ENCODE measurements around the gene ADAMTS19. TPM values are rescaled to one million over a fixed set of nuclear protein-coding genes. Genes with fewer than 3 reads are reported as not detected.
"Not testable (repeated sequence)": the region's sequence is repeated elsewhere in the genome, so short reads cannot be mapped to it uniquely, and the experiment has no call there.

The ADAMTS19 gene
- total and polyA plus RNA-seq, 9 of the 15 experiments (the other 6 are each of a cell fraction or from before 2014, with no cell fraction given) = not detected

DNA sequence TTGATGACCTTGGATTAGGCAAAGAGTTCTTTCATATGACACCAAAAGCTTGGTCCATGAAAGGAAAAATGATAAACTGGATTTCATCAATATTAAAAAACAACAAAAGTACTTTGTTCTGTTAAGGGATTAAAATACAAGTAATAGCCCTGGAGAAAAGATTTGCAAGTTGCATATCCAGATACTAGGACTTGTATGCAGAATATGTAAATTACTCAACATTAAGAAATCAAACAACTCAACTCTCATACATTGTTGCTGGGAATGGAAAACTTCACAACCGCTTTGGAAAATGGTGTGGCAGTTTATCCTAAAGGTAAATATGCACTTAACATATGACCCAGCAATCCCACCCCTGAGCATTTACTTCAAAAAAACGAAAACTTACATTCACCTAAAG, 112.0 kb downstream of the ADAMTS19 start (continued):
- TF ChIP-seq, protein P1, sequence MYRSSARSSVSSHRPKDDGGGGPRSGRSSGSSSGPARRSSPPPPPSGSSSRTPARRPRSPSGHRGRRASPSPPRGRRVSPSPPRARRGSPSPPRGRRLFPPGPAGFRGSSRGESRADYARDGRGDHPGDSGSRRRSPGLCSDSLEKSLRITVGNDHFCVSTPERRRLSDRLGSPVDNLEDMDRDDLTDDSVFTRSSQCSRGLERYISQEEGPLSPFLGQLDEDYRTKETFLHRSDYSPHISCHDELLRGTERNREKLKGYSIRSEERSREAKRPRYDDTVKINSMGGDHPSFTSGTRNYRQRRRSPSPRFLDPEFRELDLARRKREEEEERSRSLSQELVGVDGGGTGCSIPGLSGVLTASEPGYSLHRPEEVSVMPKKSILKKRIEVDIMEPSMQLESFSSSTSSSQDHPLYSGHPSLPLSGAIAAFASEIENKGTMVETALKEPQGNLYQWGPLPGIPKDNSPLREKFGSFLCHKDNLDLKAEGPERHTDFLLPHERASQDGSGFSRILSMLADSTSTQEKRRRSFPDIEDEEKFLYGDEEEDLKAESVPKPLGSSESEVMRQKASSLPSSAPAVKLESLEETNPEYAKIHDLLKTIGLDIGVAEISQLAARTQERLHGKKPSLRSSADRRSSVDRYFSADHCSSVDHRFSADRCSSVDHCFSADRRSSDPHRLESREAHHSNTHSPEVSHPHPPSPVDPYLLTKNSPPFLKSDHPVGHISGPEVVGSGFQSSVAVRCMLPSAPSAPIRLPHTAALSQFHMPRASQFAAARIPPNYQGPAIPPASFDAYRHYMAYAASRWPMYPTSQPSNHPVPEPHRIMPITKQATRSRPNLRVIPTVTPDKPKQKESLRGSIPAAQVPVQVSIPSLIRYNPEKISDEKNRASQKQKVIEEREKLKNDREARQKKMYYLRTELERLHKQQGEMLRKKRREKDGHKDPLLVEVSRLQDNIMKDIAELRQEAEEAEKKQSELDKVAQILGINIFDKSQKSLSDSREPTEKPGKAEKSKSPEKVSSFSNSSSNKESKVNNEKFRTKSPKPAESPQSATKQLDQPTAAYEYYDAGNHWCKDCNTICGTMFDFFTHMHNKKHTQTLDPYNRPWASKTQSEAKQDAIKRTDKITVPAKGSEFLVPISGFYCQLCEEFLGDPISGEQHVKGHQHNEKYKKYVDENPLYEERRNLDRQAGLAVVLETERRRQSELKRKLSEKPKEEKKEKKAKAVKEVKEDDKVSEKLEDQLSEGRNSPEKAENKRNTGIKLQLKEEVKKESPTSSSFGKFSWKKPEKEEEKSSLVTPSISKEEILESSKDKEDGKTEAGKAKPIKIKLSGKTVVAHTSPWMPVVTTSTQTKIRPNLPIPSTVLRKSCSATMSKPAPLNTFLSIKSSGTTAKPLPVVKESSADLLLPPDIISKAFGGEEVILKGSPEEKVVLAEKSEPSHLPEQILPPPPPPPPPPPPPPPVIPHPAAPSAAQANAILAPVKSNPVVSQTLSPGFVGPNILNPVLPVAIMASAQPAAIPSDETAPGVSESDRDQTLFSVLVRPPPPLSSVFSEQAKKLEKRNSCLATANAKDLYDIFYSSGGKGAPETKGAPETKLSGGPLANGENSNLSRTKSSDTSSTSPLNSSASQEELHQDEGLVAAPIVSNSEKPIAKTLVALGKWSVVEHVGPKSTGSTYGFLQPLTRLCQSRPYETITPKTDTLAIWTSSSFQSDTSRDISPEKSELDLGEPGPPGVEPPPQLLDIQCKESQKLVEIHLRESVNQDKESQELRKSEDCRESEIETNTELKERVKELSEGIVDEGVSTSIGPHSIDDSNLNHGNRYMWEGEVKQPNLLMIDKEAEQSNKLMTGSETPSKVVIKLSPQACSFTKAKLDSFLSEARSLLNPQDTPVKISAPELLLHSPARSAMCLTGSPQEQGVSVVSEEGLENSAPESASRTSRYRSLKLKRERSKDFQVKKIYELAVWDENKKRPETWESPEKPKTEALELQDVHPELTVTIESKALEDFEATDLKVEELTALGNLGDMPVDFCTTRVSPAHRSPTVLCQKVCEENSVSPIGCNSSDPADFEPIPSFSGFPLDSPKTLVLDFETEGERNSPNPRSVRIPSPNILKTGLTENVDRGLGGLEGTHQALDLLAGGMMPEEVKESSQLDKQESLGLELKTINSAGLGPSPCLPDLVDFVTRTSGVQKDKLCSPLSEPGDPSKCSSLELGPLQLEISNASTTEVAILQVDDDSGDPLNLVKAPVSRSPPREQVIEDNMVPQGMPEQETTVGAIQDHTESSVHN (IDR thresholded peaks at IDR 0.05; ENCODE audit: borderline replicate concordance in 1 of 2, low read depth in 1 of 2) = no peak
- TF ChIP-seq, protein P2, sequence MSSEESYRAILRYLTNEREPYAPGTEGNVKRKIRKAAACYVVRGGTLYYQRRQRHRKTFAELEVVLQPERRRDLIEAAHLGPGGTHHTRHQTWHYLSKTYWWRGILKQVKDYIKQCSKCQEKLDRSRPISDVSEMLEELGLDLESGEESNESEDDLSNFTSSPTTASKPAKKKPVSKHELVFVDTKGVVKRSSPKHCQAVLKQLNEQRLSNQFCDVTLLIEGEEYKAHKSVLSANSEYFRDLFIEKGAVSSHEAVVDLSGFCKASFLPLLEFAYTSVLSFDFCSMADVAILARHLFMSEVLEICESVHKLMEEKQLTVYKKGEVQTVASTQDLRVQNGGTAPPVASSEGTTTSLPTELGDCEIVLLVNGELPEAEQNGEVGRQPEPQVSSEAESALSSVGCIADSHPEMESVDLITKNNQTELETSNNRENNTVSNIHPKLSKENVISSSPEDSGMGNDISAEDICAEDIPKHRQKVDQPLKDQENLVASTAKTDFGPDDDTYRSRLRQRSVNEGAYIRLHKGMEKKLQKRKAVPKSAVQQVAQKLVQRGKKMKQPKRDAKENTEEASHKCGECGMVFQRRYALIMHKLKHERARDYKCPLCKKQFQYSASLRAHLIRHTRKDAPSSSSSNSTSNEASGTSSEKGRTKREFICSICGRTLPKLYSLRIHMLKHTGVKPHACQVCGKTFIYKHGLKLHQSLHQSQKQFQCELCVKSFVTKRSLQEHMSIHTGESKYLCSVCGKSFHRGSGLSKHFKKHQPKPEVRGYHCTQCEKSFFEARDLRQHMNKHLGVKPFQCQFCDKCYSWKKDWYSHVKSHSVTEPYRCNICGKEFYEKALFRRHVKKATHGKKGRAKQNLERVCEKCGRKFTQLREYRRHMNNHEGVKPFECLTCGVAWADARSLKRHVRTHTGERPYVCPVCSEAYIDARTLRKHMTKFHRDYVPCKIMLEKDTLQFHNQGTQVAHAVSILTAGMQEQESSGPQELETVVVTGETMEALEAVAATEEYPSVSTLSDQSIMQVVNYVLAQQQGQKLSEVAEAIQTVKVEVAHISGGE (CRISPR knock-in tag; IDR thresholded peaks at IDR 0.05) = no peak
- no peak for TF ChIP-seq CHCHD3 (CRISPR knock-in tag; IDR thresholded peaks at IDR 0.05)
- no peak for TF ChIP-seq SMC3 (conservative IDR thresholded peaks at IDR 0.05; ENCODE audit: insufficient read depth, low read depth, low read length)

DNA sequence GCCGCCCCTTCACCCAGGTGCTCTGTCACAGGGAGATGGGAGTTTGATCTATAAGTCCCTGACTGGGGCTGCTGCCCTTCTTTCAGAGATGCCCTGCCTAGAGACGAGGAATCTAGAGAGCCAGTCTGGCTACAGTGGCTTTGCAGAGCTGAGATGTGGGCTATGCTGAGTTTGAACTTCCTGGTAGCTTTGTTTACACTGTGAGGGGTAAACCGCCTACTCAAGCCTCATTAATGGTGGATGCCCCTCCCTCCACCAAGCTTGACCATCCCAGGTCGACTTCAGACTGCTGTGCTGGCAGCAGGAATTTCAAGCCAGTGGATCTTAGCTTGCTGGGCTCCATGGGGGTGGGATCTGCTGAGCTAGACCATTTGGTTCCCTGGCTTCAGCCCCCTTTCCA, 124.4 kb downstream of the ADAMTS19 start:
- H3K79me2 ChIP-seq (ENCODE audit: control insufficient read depth, insufficient read depth, low read length); FAIRE-seq; in situ Hi-C loops (cut with MboI); DNase-seq (ENCODE audit: extremely low read depth in 1 of 4, low spot score in 3 of 4); H3K4me3 ChIP-seq; H3K9ac ChIP-seq (ENCODE audit: insufficient read depth in 1 of 2, low read depth in 2 of 2, low read length in 2 of 2); BruUV-seq (replicated peaks); H3K9me3 ChIP-seq (replicated peaks; ENCODE audit: control insufficient read depth, insufficient read depth, low read depth, low read length); H3K4me2 ChIP-seq (ENCODE audit: insufficient read depth, low read length); H3K9me1 ChIP-seq (ENCODE audit: control insufficient read depth, insufficient read depth, low read length); H3K27me3 ChIP-seq (ENCODE audit: control insufficient read depth in 2 of 2, insufficient read depth in 2 of 2, low read length in 2 of 2); ATAC-seq; POLR2A ChIA-PET; H2AFZ ChIP-seq (ENCODE audit: low read depth, low read length); CTCF ChIA-PET (ENCODE audit: low intra/inter-chr PET ratio); H3K36me3 ChIP-seq (ENCODE audit: control insufficient read depth, insufficient read depth, low read length); H4K20me1 ChIP-seq (replicated peaks; ENCODE audit: control insufficient read depth, insufficient read depth, low read length); H3K27ac ChIP-seq (ENCODE audit: extremely low read depth, low read depth, low read length); H3K4me1 ChIP-seq (replicated peaks in 1 of 2; ENCODE audit: control insufficient read depth in 2 of 2, insufficient read depth in 2 of 2, low read length in 2 of 2); intact Hi-C loops (cut with micrococcal nuclease): not testable (repeated sequence)
- 4% methylated on average over 3 of the region's 4 CpGs for WGBS (ENCODE audit: insufficient coverage, low coverage, missing lambda C conversion rate)

All from K562 (cell line).